B cell (primary cell): ENCODE measurements around the gene NKTR. TPM values are rescaled to one million over a fixed set of nuclear protein-coding genes. Genes with fewer than 3 reads are reported as not detected.

ENCODE experiments used
- ATAC-seq: fragments of 200-7000 bp; cut with Tn5 transposase; one replicate; pipeline ENCODE4 v1.10.0; 2021; ENCODE audit warnings: low read depth, mild to moderate bottlenecking, moderate number of reproducible peaks, moderate library complexity
- CTCF ChIA-PET: fragments of 350-600 bp; sonication (Branson Sonifier 250); formaldehyde crosslinking; loops from one replicate; lab custom pipeline; 2021; ENCODE audit warnings: antibody characterized with exemption, inconsistent platforms; lab: Charles Lee
- POLR2A ChIA-PET: fragments of 350-600 bp; sonication (Branson Sonifier 250); formaldehyde crosslinking; loops from one replicate; lab custom pipeline; 2021; ENCODE audit warnings: antibody characterized with exemption; lab: Charles Lee
- DNase-seq: peaks from one replicate; pipeline ENCODE4 v3.0.0; 2013
- H2AFZ ChIP-seq: 2 replicates; pipeline ENCODE4 v1.6.1; 2012; ENCODE audit warnings: mild to moderate bottlenecking, low read depth, low read length; ENCODE audit not compliant: insufficient read depth, poor library complexity, severe bottlenecking
- H3K27ac ChIP-seq, 2 donors: 1 replicate in 1 of 2; 2 replicates in 1 of 2; pipeline ENCODE4 v1.5.1; 2012 to 2013; ENCODE audit warnings: low read length in 2 of 2, mild to moderate bottlenecking in 2 of 2, moderate library complexity in 1 of 2
- H3K27me3 ChIP-seq, 4 experiments: fragments of 200-600 bp in 1 of 4; sonication (generic) in 1 of 4; replicated peaks in 1 of 4; 1 replicate in 2 of 4; 2 replicates in 2 of 4; pipeline versions ENCODE4 v1.6.1 to v1.7.0; 2013 to 2016; ENCODE audit warnings: low read length in 3 of 4, mild to moderate bottlenecking in 2 of 4, mixed read lengths in 1 of 4, moderate library complexity in 1 of 4; ENCODE audit not compliant: insufficient read depth in 4 of 4, control insufficient read depth in 3 of 4; ENCODE audit errors: control extremely low read depth in 1 of 4
- H3K36me3 ChIP-seq, 2 experiments: replicated peaks in 1 of 2; 1 replicate in 1 of 2; 2 replicates in 1 of 2; pipeline versions ENCODE4 v1.6.1 to v1.7.1; 2013; ENCODE audit warnings: low read length in 1 of 2; ENCODE audit not compliant: insufficient read depth in 2 of 2, control insufficient read depth in 1 of 2; ENCODE audit errors: control extremely low read depth in 1 of 2, extremely low read depth in 1 of 2
- H3K4me1 ChIP-seq, 2 donors: fragments of 200-600 bp in 1 of 2; sonication (generic) in 1 of 2; 1 replicate in 1 of 2; 2 replicates in 1 of 2; pipeline versions ENCODE4 v1.5.1 to v1.6.1; 2013 to 2017; ENCODE audit warnings: low read length in 2 of 2; ENCODE audit not compliant: control insufficient read depth in 2 of 2, insufficient read depth in 2 of 2
- H3K4me2 ChIP-seq: replicated peaks from 2 replicates; pipeline ENCODE3; 2012; ENCODE audit warnings: mild to moderate bottlenecking, low read depth, low read length; ENCODE audit not compliant: poor library complexity, severe bottlenecking
- H3K4me3 ChIP-seq, 5 experiments: fragments of 200-600 bp in 1 of 5; sonication (generic) in 1 of 5; 1 replicate in 3 of 5; 2 replicates in 2 of 5; pipeline versions ENCODE4 v1.5.1 to v1.7.0; 2011 to 2016; ENCODE audit warnings: low read length in 4 of 5, mild to moderate bottlenecking in 4 of 5, low read depth in 2 of 5, control low read depth in 1 of 5, moderate library complexity in 1 of 5; ENCODE audit not compliant: insufficient read depth in 1 of 5; ENCODE audit errors: control extremely low read depth in 1 of 5, extremely low read depth in 1 of 5
- H3K79me2 ChIP-seq: fragments of 200-600 bp; sonication (generic); one replicate; pipeline ENCODE4 v1.6.0; 2016; ENCODE audit warnings: low read length; ENCODE audit not compliant: control insufficient read depth, insufficient read depth
- H3K9ac ChIP-seq: fragments of 200-600 bp; sonication (generic); 2 replicates; pipeline ENCODE4 v1.6.1; 2017; ENCODE audit warnings: mild to moderate bottlenecking, low read length, moderate library complexity
- H3K9me3 ChIP-seq, 3 donors: one replicate each; pipeline versions ENCODE4 v1.6.1 to v1.7.1; 2013; ENCODE audit warnings: low read length in 2 of 3; ENCODE audit not compliant: control insufficient read depth in 2 of 3, insufficient read depth in 1 of 3; ENCODE audit errors: control extremely low read depth in 1 of 3
- H4K20me1 ChIP-seq: 2 replicates; pipeline ENCODE4 v1.6.0; 2012; ENCODE audit warnings: mild to moderate bottlenecking, low read length; ENCODE audit not compliant: insufficient read depth, control insufficient read depth, poor library complexity, severe bottlenecking
- H3K27ac Mint-ChIP-seq: one replicate; pipeline ENCODE4 v1.8.0; 2021; ENCODE audit warnings: mixed read lengths
- H3K27me3 Mint-ChIP-seq: one replicate; pipeline ENCODE4 v1.8.0; 2021; ENCODE audit warnings: mixed read lengths
- H3K4me1 Mint-ChIP-seq: one replicate; pipeline ENCODE4 v1.8.0; 2021; ENCODE audit warnings: mixed read lengths
- H3K4me3 Mint-ChIP-seq: one replicate; pipeline ENCODE4 v1.8.0; 2021; ENCODE audit warnings: mixed read lengths
- H3K9me3 Mint-ChIP-seq: one replicate; pipeline ENCODE4 v1.8.0; 2022; ENCODE audit warnings: mixed read lengths; ENCODE audit not compliant: insufficient read depth
- EZH2 ChIP-seq: IDR thresholded peaks from 2 replicates; pipeline ENCODE4 v1.6.1; 2012; ENCODE audit warnings: borderline replicate concordance, low read depth, mild to moderate bottlenecking, moderate library complexity, low read length; ENCODE audit not compliant: insufficient read depth, poor library complexity, severe bottlenecking
- WGBS: methylation state at CpG from one replicate; pipeline ENCODE4 v1.1.5; 2013; ENCODE audit warnings: missing lambda C conversion rate; ENCODE audit not compliant: insufficient coverage; 5-methylcytosine and 5-hydroxymethylcytosine counted together
- intact Hi-C: fragments of 100-400 bp; cut with micrococcal nuclease; formaldehyde crosslinking; loops from one replicate; pipeline ENCODE4 v1.10.0; 2022
- polyA plus RNA-seq: library from polyadenylated mRNA; depleted of rRNA; stranded (reverse); fragments of >200 nt; gene quantifications from 2 replicates; pipeline ENCODE4 v1.2.3, GENCODE V29; 2012
- total RNA-seq, 2 donors: library from RNA; stranded (reverse); fragments of 120-200 nt in 1 of 2; gene quantifications; 1 replicate in 1 of 2; 2 replicates in 1 of 2; pipeline versions ENCODE4 v1.2.3 to v1.2.4, GENCODE V29; 2013 to 2022
- TF ChIP-seq, protein P1 (sequence below): fragments of 200-600 bp; IDR thresholded peaks from one replicate; pipeline ENCODE4 v1.8.0; 2022; ENCODE audit warnings: antibody characterized with exemption, mild to moderate bottlenecking

Gene NKTR
- total and polyA plus RNA-seq, 2 donors (not counting 1 experiment from before 2014, with no cell fraction given): 58.0 to 227 TPM

DNA sequence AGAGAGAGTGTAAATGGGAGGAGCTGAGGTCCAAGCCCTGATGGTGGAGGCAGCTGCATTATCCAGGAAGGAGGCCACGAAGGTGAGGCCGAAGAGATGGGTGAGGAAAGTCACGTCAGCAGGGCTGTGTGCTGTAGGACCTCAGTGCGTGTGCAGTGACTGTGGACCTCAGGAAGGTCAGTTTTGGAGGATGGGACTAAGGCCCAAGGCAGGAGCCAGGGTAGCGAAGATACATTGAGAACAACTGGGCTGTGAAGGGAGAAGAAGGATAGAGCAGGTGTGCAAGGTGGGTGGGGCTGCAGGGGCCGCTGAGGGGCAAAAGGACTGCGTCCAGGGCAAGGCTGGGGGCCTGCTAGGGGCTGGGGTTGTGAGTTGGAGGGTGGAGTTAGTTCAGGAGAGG lies 89.7 kb downstream of the NKTR start:
- no peaks in the 10 kb centered on the region for H3K4me1 ChIP-seq
- no peaks in the 10 kb centered on the region for H4K20me1 ChIP-seq
- H3K36me3 ChIP-seq: no peaks in the 10 kb centered on the region
- peaks cover 15% of the 10 kb centered on the region for H3K27me3 Mint-ChIP-seq
- no peak overlapping the region for H2AFZ ChIP-seq
- H3K79me2 ChIP-seq: no peaks in the 10 kb centered on the region
- H3K4me1 Mint-ChIP-seq: peaks cover 2% of the 10 kb centered on the region
- H3K27ac Mint-ChIP-seq: no peak overlapping the region
- POLR2A ChIA-PET: no interaction called here
- CTCF ChIA-PET: no interaction called here
- H3K9me3 ChIP-seq: no peaks in the 10 kb centered on the region
- peaks cover 0 to 15% (median 0%) of the 10 kb centered on the region in 4 experiments for H3K27me3 ChIP-seq
- intact Hi-C loops: no loop called here
- WGBS: 78% methylated on average over 7 of the region's 7 CpGs
- DNase-seq (no peak), ATAC-seq (no peak)
- H3K9ac ChIP-seq: no peak overlapping the region
- no peak overlapping the region for H3K27ac ChIP-seq
- H3K4me2 ChIP-seq: no peak overlapping the region
- no peak overlapping the region for H3K4me3 Mint-ChIP-seq
- no peaks in the 10 kb centered on the region for H3K9me3 Mint-ChIP-seq
- TF ChIP-seq, protein P1, sequence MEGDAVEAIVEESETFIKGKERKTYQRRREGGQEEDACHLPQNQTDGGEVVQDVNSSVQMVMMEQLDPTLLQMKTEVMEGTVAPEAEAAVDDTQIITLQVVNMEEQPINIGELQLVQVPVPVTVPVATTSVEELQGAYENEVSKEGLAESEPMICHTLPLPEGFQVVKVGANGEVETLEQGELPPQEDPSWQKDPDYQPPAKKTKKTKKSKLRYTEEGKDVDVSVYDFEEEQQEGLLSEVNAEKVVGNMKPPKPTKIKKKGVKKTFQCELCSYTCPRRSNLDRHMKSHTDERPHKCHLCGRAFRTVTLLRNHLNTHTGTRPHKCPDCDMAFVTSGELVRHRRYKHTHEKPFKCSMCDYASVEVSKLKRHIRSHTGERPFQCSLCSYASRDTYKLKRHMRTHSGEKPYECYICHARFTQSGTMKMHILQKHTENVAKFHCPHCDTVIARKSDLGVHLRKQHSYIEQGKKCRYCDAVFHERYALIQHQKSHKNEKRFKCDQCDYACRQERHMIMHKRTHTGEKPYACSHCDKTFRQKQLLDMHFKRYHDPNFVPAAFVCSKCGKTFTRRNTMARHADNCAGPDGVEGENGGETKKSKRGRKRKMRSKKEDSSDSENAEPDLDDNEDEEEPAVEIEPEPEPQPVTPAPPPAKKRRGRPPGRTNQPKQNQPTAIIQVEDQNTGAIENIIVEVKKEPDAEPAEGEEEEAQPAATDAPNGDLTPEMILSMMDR: no peak
- no peak for TF ChIP-seq EZH2
- no peak overlapping the region for H3K4me3 ChIP-seq

DNA sequence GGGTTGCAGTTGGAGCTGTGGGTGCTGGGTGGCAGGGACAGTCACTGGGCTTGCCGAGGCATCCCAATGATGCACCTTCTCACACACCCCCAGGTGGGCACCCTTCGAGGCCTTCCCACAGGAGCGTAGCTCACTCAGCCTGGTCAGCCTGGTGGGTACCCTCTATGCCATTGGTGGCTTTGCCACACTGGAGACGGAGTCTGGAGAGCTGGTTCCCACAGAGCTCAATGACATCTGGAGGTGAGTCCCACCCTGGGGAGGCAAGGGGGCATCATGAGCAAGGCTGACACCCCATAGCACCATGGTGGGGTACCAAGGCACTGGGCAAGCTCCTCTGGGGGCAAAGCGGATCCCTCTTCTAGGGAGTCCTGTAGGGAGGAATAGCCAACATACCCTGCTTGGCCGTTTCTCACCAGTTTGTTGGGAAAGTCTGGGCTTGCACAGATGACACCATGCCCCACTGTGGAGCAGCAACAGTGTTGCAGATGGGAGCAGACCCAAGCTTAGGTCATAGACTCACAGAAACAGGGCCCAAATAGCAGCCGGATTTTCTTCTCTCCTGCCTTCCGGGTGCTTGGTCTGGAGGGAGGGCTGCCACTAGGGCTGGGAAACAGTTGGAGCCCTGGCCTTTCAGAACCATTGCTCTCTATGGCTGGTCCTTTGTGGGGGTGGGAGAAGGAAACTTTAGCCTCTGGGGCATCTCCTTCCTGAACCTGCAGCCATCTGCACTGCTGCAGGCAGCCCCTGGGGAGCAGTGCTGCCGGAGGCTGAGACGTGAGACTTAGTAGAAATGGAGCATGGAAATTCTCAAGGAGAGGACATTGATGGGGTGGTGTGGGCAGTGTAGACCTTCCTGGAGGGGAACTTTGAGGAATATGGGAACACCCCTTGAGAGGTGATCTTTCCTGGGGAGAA lies 90.5 kb downstream of the NKTR start:
- no peaks in the 10 kb centered on the region for H3K79me2 ChIP-seq
- H3K9ac ChIP-seq: no peak overlapping the region
- H3K4me2 ChIP-seq: no peak overlapping the region
- no peaks in the 10 kb centered on the region for H3K9me3 ChIP-seq
- intact Hi-C loops: no loop called here
- no peak overlapping the region for H3K4me3 ChIP-seq
- H3K36me3 ChIP-seq: no peaks in the 10 kb centered on the region
- no peak overlapping the region for H3K4me3 Mint-ChIP-seq
- no peaks in the 10 kb centered on the region for H3K9me3 Mint-ChIP-seq
- DNase-seq (no peak), ATAC-seq (no peak)
- H4K20me1 ChIP-seq: no peaks in the 10 kb centered on the region
- peaks cover 0 to 11% (median 0%) of the 10 kb centered on the region in 4 experiments for H3K27me3 ChIP-seq
- H3K27ac ChIP-seq: no peak overlapping the region
- POLR2A ChIA-PET: no interaction called here
- H3K27me3 Mint-ChIP-seq: peaks cover 11% of the 10 kb centered on the region
- WGBS: 66% methylated on average over 9 of the region's 10 CpGs
- no peaks in the 10 kb centered on the region for H3K4me1 ChIP-seq
- H3K4me1 Mint-ChIP-seq: no peaks in the 10 kb centered on the region
- H2AFZ ChIP-seq: no peak overlapping the region
- no peak overlapping the region for H3K27ac Mint-ChIP-seq
- TF ChIP-seq, protein P1: no peak
- no peak for TF ChIP-seq EZH2
- CTCF ChIA-PET: no interaction called here
